Activated gamma-delta T cell treated with anti-CD3 and anti-CD28 coated beads, Interleukin-2, amount 50 U/mL, for 16 hours (primary cell): Measurements from ENCODE around the gene ZNF90.
"Not testable (repeated sequence)": the region's sequence is repeated elsewhere in the genome, so short reads cannot be mapped to it uniquely, and the experiment has no call there.

ENCODE experiments used
- DNase-seq: peaks from one replicate; pipeline ENCODE4 v3.0.0-alpha.2; 2020; ENCODE audit warnings: low read depth

The ZNF90 gene

GRCh38 chr19:20103091-20103740, 25.4 kb downstream of the ZNF90 start:
- DNase-seq = no peak

GRCh38 chr19:20107301-20107700, 29.5 kb downstream of the ZNF90 start:
- DNase-seq = no peak

DNA sequence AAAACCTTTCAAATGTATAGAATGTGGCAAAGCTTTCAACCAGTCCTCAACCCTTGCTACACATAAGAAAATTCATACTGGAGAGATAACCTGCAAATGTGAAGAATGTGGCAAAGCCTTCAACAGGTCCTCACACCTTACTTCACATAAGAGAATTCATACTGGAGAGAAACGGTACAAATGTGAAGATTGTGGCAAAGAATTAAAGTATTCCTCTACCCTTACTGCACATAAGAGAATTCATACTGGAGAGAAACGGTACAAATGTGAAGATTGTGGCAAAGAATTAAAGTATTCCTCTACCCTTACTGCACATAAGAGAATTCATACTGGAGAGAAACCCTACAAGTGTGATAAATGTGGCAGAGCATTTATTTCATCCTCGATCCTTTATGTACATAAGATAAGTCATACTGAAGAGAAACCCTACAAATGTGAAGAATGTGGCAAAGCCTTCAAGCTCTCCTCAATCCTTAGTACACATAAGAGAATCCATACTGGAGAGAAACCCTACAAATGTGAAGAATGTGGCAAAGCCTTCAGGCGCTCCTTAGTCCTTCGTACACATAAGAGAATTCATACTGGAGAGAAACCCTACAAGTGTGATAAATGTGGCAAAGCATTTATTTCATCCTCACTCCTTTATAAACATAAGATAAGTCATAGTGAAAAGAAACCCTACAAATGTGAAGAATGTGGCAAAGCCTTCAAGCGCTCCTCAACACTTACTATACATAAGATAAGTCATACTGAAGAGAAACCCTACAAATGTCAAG, 40.5 kb downstream of the ZNF90 start:
- not testable (repeated sequence) for DNase-seq

DNA sequence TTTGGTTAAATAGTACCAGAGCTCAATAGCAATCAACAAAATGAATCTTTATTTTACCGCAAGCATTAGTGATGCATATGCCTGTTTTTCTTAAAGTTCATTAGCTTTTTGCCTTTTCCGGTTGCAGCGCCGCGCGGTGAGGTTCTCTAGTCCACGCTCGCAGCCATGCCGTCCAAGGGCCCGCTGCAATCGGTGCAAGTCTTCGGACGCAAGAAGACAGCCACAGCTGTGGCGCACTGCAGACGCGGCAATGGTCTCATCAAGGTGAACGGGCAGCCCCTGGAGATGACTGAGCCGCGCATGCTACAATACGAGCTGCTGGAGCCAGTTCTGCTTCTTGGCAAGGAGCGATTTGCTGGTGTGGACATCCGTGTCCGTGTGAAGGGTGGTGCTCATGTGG, 47.1 kb downstream of the ZNF90 start:
- no peak for DNase-seq

DNA sequence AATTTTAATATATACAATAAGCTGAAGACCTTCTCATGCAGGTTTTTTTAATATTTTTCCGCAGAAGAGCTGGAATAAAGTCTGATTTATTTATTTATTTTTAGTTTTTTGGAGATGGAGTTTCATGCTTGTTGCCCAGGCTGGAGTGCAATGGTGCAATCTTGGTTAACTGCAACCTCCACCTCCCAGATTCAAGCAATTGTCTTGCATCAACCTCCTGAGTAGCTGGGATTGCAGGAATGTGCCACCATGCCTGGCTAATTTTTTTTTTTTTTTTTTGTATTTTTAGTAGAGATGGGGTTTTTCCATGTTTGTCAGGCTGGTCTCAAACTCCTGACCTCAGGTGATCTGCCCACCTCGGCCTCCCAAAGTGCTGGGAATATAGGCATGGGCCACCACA, 55.1 kb downstream of the ZNF90 start:
- not testable (repeated sequence) for DNase-seq

DNA sequence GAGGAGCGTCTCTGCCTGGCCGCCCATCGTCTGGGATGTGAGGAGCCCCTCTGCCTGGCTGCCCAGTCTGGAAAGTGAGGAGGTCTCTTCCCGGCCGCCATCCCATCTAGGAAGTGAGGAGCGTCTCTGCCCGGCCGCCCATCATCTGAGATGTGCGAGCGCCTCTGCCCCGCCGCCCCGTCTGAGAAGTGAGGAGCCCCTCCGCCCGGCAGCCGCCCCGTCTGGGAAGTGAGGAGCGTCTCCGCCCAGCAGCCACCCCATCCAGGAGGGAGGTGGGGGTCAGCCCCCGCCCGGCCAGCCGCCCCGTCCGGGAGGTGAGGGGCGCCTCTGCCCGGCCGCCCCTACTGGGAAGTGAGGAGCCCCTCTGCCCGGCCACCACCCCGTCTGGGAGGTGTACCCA, 59.9 kb downstream of the ZNF90 start:
- not testable (repeated sequence) for DNase-seq

GRCh38 chr19:20151617-20152145, 73.9 kb downstream of the ZNF90 start:
- DNase-seq = no peak

- DNase-seq = not testable (repeated sequence)
Measured at GRCh38 chr19:20152506-20152905, 74.7 kb downstream of the ZNF90 start.

DNA sequence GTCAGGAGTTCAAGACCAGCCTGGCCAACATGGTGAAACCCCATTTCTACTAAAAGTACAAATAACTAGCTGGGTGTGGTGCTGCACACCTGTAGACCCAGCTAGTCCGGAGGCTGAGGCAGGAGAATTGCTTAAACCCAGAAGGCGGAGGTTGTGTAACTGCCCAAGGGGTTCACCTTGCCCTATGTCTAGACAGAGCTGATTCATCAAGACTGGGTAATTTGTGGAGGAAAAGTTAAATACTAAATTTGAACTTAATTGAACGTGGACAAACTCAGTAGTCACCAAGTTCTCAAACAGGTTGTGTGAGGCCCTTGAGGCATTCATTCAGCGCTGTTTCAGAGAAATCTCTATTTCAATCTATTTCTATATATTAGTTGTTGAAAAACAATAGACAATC, 75.5 kb downstream of the ZNF90 start:
- no peak for DNase-seq

- no peak for DNase-seq
Measured at GRCh38 chr19:20154636-20155035, 76.8 kb downstream of the ZNF90 start.

GRCh38 chr19:20162821-20163220, 85.0 kb downstream of the ZNF90 start:
- DNase-seq = no peak

GRCh38 chr19:20164456-20164855, 86.7 kb downstream of the ZNF90 start:
- DNase-seq = no peak

- no peak for DNase-seq
Measured at GRCh38 chr19:20165971-20166592, 88.3 kb downstream of the ZNF90 start.

- DNase-seq = peak; percentile 85
Measured at GRCh38 chr19:20167020-20167644, 89.3 kb downstream of the ZNF90 start, which contains the start of gene ZNF486. Gene ZNF486, plus strand, starts transcription at chr19:20167214. Its CDS starts 117 bp downstream, at chr19:20167331.

DNA sequence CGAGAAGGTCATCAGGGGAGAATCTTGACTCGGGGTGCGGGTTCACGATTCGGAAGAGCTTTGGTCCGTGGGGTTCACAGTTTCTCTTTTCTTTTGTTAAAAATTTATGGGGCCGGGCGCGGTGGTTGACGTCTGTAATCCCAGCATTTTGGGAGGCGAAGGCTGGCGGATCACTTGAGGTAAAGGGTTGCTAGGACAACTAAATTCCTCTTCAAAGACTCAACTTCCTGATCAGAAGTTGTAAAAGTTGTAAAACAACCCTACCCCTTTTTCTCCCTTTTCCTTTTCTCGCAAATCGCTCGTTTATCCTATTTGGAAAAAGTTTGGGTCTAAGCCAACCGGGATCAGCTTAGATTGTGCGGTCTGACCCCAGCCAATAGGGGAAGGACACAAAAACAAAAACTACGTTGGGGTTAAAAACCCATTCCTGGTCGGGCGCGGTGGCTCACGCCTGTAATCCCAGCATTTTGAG, 89.9 kb downstream of the ZNF90 start:
- DNase-seq = no peak
